ENCODE data around the gene NTN5. TPM values are rescaled to one million over a fixed set of nuclear protein-coding genes. Genes with fewer than 3 reads are reported as not detected.
"Not testable (repeated sequence)": the region's sequence is repeated elsewhere in the genome, so short reads cannot be mapped to it uniquely, and the experiment has no call there.

The NTN5 gene
- total RNA-seq, 1 donor from 2014 or later, result 0.98 TPM

- Histone ChIP-seq H3K27ac (no peak overlapping the region), H3K27me3 (no peaks in the 10 kb centered on the region), H3K9me3 (no peaks in the 10 kb centered on the region), H3K4me3 (no peak overlapping the region), H3K36me3 (no peaks in the 10 kb centered on the region), H3K4me1 (no peaks in the 10 kb centered on the region)
- no peak for TF ChIP-seq POLR2A (IDR thresholded peaks at IDR 0.05)
- no peak for TF ChIP-seq POLR2AphosphoS5 (IDR thresholded peaks at IDR 0.05; ENCODE audit: insufficient read depth in 1 of 2, low read depth in 1 of 2)
- no peak for TF ChIP-seq CTCF (IDR thresholded peaks at IDR 0.05)
- DNase-seq (ENCODE audit: extremely low spot score in 2 of 2), result no peak
- intact Hi-C loops (cut with DNase I), result no loop called here
Measured at GRCh38 chr19:48658483-48658882, 14.3 kb downstream of the NTN5 start.

- H3K4me1 ChIP-seq; H3K9me3 ChIP-seq; H3K36me3 ChIP-seq; intact Hi-C loops (cut with DNase I); H3K27me3 ChIP-seq; H3K27ac ChIP-seq; H3K4me3 ChIP-seq; DNase-seq (ENCODE audit: extremely low spot score in 2 of 2): not testable (repeated sequence)
Measured at GRCh38 chr19:48657828-48658227, 15.0 kb downstream of the NTN5 start.

GRCh38 chr19:48656840-48657474, 15.9 kb downstream of the NTN5 start:
- H3K27me3 ChIP-seq, result no peaks in the 10 kb centered on the region
- H3K4me3 ChIP-seq, result no peak overlapping the region
- DNase-seq (ENCODE audit: extremely low spot score in 2 of 2), result no peak
- H3K4me1 ChIP-seq, result no peaks in the 10 kb centered on the region
- H3K27ac ChIP-seq, result no peak overlapping the region
- H3K9me3 ChIP-seq, result no peaks in the 10 kb centered on the region
- H3K36me3 ChIP-seq, result no peaks in the 10 kb centered on the region
- TF ChIP-seq CTCF (IDR thresholded peaks at IDR 0.05), result no peak
- TF ChIP-seq POLR2AphosphoS5 (IDR thresholded peaks at IDR 0.05; ENCODE audit: insufficient read depth in 1 of 2, low read depth in 1 of 2), result no peak
- no peak for TF ChIP-seq POLR2A (IDR thresholded peaks at IDR 0.05)
- intact Hi-C loops (cut with DNase I), result no loop called here

DNA sequence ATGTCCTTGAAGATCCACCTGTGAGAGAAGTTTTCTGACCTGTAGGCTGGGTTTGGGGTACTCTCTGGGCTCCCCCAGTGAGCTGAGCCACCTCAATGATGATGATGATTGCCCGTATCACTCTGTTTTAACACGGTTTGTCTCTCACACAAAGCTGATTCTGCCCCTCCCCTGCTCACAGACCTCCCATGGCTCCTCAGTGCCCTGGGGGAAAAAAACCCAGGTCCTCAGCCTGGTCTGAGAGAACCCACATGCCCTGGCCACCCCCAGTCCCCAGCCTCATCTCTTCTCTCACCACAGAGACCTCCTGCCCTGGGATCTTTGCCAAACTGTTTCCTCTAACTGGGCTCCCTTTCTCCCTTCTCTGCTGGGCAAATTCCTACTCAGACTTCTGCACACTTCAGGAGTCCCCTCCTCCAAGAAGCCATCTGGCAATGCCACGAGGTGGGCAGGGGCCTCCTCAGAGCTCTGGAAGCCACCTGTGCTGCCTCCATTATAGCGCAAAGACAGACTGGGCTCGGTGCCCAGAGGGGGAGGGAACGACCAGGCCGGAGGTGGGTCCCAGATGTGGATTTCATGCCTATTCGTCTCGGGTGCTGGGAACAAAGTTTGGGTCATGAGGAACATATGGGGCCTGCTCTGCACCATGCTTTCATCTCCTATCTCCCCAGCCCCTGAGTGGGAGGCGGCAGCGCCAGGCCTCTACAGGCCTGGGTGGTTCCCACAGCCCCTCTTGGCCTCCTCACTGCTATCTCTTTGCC, 18.3 kb downstream of the NTN5 start:
- no peak for DNase-seq (ENCODE audit: extremely low spot score in 2 of 2)
- intact Hi-C loops (cut with DNase I), result no loop called here
- TF ChIP-seq CTCF (IDR thresholded peaks at IDR 0.05) (no peak), POLR2AphosphoS5 (IDR thresholded peaks at IDR 0.05; ENCODE audit: insufficient read depth in 1 of 2, low read depth in 1 of 2) (no peak), POLR2A (IDR thresholded peaks at IDR 0.05) (no peak)
- Histone ChIP-seq H3K27me3 (no peaks in the 10 kb centered on the region), H3K9me3 (no peaks in the 10 kb centered on the region), H3K4me1 (no peaks in the 10 kb centered on the region), H3K4me3 (no peak overlapping the region), H3K36me3 (no peaks in the 10 kb centered on the region), H3K27ac (no peak overlapping the region)

DNA sequence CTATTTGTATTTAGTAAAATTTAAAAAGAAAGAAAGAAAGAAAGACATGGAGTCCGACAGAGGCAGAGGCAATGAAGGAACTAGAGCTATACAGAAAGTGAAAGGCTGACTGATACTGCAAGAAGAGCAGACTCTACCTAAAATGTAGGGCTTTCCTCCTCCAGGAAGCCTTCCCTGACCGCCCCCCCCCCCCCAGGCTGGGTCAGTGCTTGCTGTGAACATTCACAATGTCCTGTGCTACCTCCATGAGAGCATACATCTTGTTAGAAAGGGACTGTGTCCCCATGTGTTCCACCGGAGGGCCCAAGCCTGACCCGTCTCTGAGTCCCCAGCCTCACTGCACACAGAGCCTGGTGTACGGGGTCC, 21.2 kb downstream of the NTN5 start:
- intact Hi-C loops (cut with DNase I), result no loop called here
- TF ChIP-seq POLR2AphosphoS5 (IDR thresholded peaks at IDR 0.05; ENCODE audit: insufficient read depth in 1 of 2, low read depth in 1 of 2) (no peak), POLR2A (IDR thresholded peaks at IDR 0.05) (no peak), CTCF (IDR thresholded peaks at IDR 0.05) (no peak)
- H3K27ac ChIP-seq, result no peak overlapping the region
- H3K27me3 ChIP-seq, result no peaks in the 10 kb centered on the region
- DNase-seq (ENCODE audit: extremely low spot score in 2 of 2), result no peak
- no peaks in the 10 kb centered on the region for H3K36me3 ChIP-seq
- no peak overlapping the region for H3K4me3 ChIP-seq
- no peaks in the 10 kb centered on the region for H3K4me1 ChIP-seq
- no peaks in the 10 kb centered on the region for H3K9me3 ChIP-seq

Data from vagina (tissue), 2 donors.